HEK293 (cell line): ENCODE data around the gene PTGER4.

Experiments used
- CTCF ChIA-PET: fragments of 350-600 bp; formaldehyde crosslinking; extraction: SDS; loops from one replicate; lab custom pipeline; 2021; ENCODE audit warnings: antibody characterized with exemption; lab: Yijun Ruan, JAX
- POLR2A ChIA-PET: fragments of 300-600 bp; formaldehyde crosslinking; extraction: SDS; loops from one replicate; lab custom pipeline; 2020; ENCODE audit warnings: antibody characterized with exemption, inconsistent platforms; lab: Yijun Ruan, JAX
- H3K27ac ChIP-seq: fragments of 200-500 bp; sonication (Bioruptor generic); 2 replicates; pipeline ENCODE4 v1.5.1; 2014; ENCODE audit warnings: low read depth, low read length, control low read depth, inconsistent platforms; ENCODE audit errors: extremely low read depth
- H3K36me3 ChIP-seq, 2 experiments: fragments of 200-500 bp in 1 of 2; sonication (Bioruptor generic) in 1 of 2; 1 replicate in 1 of 2; 2 replicates in 1 of 2; pipeline ENCODE4 v1.5.1; 2014 to 2017; ENCODE audit warnings: inconsistent platforms in 2 of 2, low read length in 2 of 2; ENCODE audit not compliant: control insufficient read depth in 2 of 2, insufficient read depth in 1 of 2
- H3K4me1 ChIP-seq: fragments of 200-500 bp; sonication (Bioruptor generic); 2 replicates; pipeline ENCODE4 v1.5.1; 2014; ENCODE audit warnings: mild to moderate bottlenecking, low read length, inconsistent platforms; ENCODE audit not compliant: control insufficient read depth, insufficient read depth
- H3K4me3 ChIP-seq: 2 replicates; pipeline ENCODE4 v1.5.1; 2011; ENCODE audit warnings: low read depth, mild to moderate bottlenecking, control low read depth, low read length, moderate library complexity
- H3K9me3 ChIP-seq: fragments of 200-500 bp; sonication (Bioruptor generic); 2 replicates; pipeline ENCODE4 v1.5.1; 2014; ENCODE audit warnings: low read depth, low read length, inconsistent platforms; ENCODE audit not compliant: control insufficient read depth, insufficient read depth
- FEZF1 ChIP-seq: fragments of 450-650 bp; formaldehyde crosslinking; IDR thresholded peaks from 2 replicates; pipeline ENCODE4 v1.5.1; 2016; ENCODE audit warnings: missing biosample characterization, missing genetic modification characterization
- HIC1 ChIP-seq: fragments of 450-650 bp; formaldehyde crosslinking; IDR thresholded peaks from 2 replicates; pipeline ENCODE4 v1.5.1; 2016; ENCODE audit warnings: missing biosample characterization, missing genetic modification characterization
- HOXA7 ChIP-seq: sonication (generic); formaldehyde crosslinking; IDR thresholded peaks from 2 replicates; pipeline ENCODE4 v1.8.1; 2022; ENCODE audit warnings: missing genetic modification reagents, borderline replicate concordance
- KLF8 ChIP-seq: fragments of 450-650 bp; formaldehyde crosslinking; IDR thresholded peaks from 2 replicates; pipeline ENCODE4 v1.5.1; 2016; ENCODE audit warnings: missing biosample characterization, missing genetic modification characterization
- SP3 ChIP-seq: fragments of 450-650 bp; formaldehyde crosslinking; IDR thresholded peaks from 2 replicates; pipeline ENCODE4 v1.5.1; 2016; ENCODE audit warnings: missing biosample characterization, missing genetic modification characterization
- ZBTB11 ChIP-seq: fragments of 450-650 bp; formaldehyde crosslinking; conservative IDR thresholded peaks from 2 replicates; pipeline ENCODE4 v1.5.1; 2016; ENCODE audit warnings: low read depth, missing biosample characterization, missing genetic modification characterization
- ZFP69B ChIP-seq: fragments of 450-650 bp; formaldehyde crosslinking; IDR thresholded peaks from 2 replicates; pipeline ENCODE4 v1.5.1; 2016; ENCODE audit warnings: missing biosample characterization, missing genetic modification characterization
- ZNF140 ChIP-seq: fragments of 450-650 bp; formaldehyde crosslinking; IDR thresholded peaks from 2 replicates; pipeline ENCODE4 v1.5.1; 2016; ENCODE audit warnings: missing biosample characterization, missing genetic modification characterization
- ZNF202 ChIP-seq: fragments of 450-650 bp; formaldehyde crosslinking; IDR thresholded peaks from 2 replicates; pipeline ENCODE4 v1.5.1; 2016; ENCODE audit warnings: missing biosample characterization, missing genetic modification characterization, borderline replicate concordance
- ZNF335 ChIP-seq: fragments of 450-650 bp; formaldehyde crosslinking; conservative IDR thresholded peaks from 2 replicates; pipeline ENCODE4 v1.5.1; 2016; ENCODE audit warnings: missing biosample characterization, missing genetic modification characterization
- ZNF549 ChIP-seq: fragments of 450-650 bp; IDR thresholded peaks from 2 replicates; pipeline ENCODE4 v1.5.1; 2018; ENCODE audit warnings: missing biosample characterization, missing genetic modification characterization, mild to moderate bottlenecking, inconsistent platforms, moderate library complexity
- ZNF560 ChIP-seq: fragments of 450-650 bp; formaldehyde crosslinking; IDR thresholded peaks from 2 replicates; pipeline ENCODE4 v1.5.1; 2017; ENCODE audit warnings: missing biosample characterization, missing genetic modification characterization, borderline replicate concordance
- ZNF561 ChIP-seq: fragments of 450-650 bp; IDR thresholded peaks from 2 replicates; pipeline ENCODE4 v1.5.1; 2018; ENCODE audit warnings: missing biosample characterization, missing genetic modification characterization, borderline replicate concordance
- ZNF571 ChIP-seq: fragments of 450-650 bp; formaldehyde crosslinking; IDR thresholded peaks from 2 replicates; pipeline ENCODE4 v1.5.0; 2017; ENCODE audit warnings: missing biosample characterization, missing genetic modification characterization
- ZNF645 ChIP-seq: fragments of 450-650 bp; formaldehyde crosslinking; IDR thresholded peaks from 2 replicates; pipeline ENCODE4; 2016; ENCODE audit warnings: missing biosample characterization, missing genetic modification characterization

Gene PTGER4

DNA sequence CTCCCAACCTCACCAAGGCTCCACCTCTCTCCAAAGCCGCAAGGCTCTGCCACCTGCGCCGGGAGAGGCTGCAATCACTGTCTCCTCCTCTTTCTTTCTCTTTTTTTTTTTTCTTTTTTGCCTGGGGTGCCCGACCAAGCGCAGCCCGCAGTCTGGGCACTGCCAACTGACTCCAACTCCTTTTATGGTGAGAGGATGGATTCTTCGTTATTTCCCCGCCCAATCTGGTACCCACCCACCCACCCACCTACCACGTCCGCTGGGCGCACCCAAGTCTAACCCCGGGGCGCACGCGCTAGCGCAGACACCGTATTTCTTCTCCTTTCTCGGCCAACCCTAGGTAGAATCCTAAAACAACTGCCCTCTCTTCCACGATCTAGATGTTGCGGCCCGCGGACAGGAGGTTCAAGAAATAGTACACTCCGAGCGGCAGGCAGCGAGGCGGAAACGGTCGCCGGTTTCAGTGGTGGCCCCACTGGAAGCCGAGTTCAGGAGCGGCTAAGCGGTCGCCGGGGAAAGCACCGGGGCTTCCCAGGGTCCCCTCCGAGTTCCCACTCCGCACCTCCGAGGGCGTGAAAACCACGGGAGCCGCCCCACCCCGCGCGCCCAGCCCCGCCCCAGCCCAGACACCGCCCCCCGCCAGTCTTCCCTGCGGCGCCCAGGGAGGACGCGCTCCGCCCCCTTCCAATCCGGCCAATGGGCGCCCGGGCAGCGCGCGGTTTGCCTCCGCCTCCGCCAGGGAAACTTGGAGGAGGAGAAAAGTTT is 385 bp upstream of the PTGER4 start (continued):
- TF ChIP-seq HIC1 (tag by site-specific recombination) (peak; percentile 15; the same call in 1 of the 2 replicates), SP3 (peak; percentile 69), ZFP69B (tag by site-specific recombination) (peak; percentile 91), ZNF561 (tag by site-specific recombination) (no peak), ZNF645 (tag by site-specific recombination) (no peak), ZBTB11 (tag by site-specific recombination) (peak; percentile 5; the same call in 1 of the 2 replicates), KLF8 (tag by site-specific recombination) (peak; percentile 80), ZNF571 (tag by site-specific recombination) (no peak), ZNF335 (tag by site-specific recombination) (peak; percentile 79), ZNF549 (tag by site-specific recombination) (no peak)
- TF ChIP-seq, all 188 proteins: peak for 27

DNA sequence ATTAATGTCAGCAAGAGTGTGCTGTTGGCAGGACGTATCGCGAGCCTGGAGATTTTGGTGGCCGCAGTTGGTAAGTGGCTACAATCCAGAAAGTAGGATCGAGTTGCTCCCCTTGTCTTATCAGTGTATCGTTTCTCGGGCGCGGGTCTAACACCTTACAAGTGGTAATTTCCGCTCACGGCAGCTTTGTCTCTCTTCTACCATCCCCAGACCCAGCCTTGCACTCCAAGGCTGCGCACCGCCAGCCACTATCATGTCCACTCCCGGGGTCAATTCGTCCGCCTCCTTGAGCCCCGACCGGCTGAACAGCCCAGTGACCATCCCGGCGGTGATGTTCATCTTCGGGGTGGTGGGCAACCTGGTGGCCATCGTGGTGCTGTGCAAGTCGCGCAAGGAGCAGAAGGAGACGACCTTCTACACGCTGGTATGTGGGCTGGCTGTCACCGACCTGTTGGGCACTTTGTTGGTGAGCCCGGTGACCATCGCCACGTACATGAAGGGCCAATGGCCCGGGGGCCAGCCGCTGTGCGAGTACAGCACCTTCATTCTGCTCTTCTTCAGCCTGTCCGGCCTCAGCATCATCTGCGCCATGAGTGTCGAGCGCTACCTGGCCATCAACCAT is 1.1 kb downstream of the PTGER4 start:
- peaks cover 0 to 12% of the 10 kb centered on the region in 2 experiments; a peak in 1 of 3 replicates for H3K36me3 ChIP-seq
- TF ChIP-seq ZNF560 (tag by site-specific recombination) = no peak
- no peak for TF ChIP-seq HOXA7 (CRISPR knock-in tag)
- TF ChIP-seq ZNF140 (tag by site-specific recombination) = no peak
- no peak for TF ChIP-seq FEZF1 (tag by site-specific recombination)
- peak; percentile 72; the same call in 1 of the 2 replicates for TF ChIP-seq ZNF202
- TF ChIP-seq, all 188 proteins: peak for 1
- H3K4me1 ChIP-seq = peaks cover 31% of the 10 kb centered on the region
- CTCF ChIA-PET = no interaction called here
- POLR2A ChIA-PET = interaction anchor here (0.6 to 2.1 kb wide), 4 partner anchors 9 to 270 kb away, joined by 3 to 4 read pairs (median 4); no protein-coding TSS in a partner anchor
- H3K27ac ChIP-seq = peak overlapping the region; percentile 28; the same call in 1 of the 2 replicates
- no peaks in the 10 kb centered on the region for H3K9me3 ChIP-seq
- H3K4me3 ChIP-seq = peak overlapping the region; percentile 86
